HepG2 (cell line): Measurements from ENCODE around the gene NFIL3. TPM values are rescaled to one million over a fixed set of nuclear protein-coding genes. Genes with fewer than 3 reads are reported as not detected.
A peak's percentile ranks its signal among the peaks of the same experiment; 100 is the strongest.

ENCODE experiments used
- ATF4 ChIP-seq, 2 experiments: fragments of 450-650 bp in 1 of 2; sonication (generic) in 1 of 2; formaldehyde crosslinking; IDR thresholded peaks; 2 replicates each; pipeline versions ENCODE4 v1.5.0 to v1.8.0; 2020 to 2022; ENCODE audit warnings: mild to moderate bottlenecking in 1 of 2, missing genetic modification reagents in 1 of 2
- CC2D1A ChIP-seq: sonication (generic); formaldehyde crosslinking; IDR thresholded peaks from 2 replicates; pipeline ENCODE4 v1.8.1; 2023; ENCODE audit warnings: mild to moderate bottlenecking, missing genetic modification reagents
- DPF2 ChIP-seq: sonication (generic); formaldehyde crosslinking; IDR thresholded peaks from 2 replicates; pipeline ENCODE4 v1.4.0; 2020; ENCODE audit warnings: mild to moderate bottlenecking, low read depth, missing genetic modification reagents, borderline replicate concordance
- KDM5A ChIP-seq: fragments of 200-600 bp; sonication (generic); IDR thresholded peaks from 2 replicates; pipeline ENCODE4 v1.7.0; 2018; ENCODE audit warnings: antibody characterized with exemption, mild to moderate bottlenecking, low read length, borderline replicate concordance
- KLF11 ChIP-seq: IDR thresholded peaks from 2 replicates; pipeline ENCODE4 v1.6.1; 2016; ENCODE audit warnings: missing compliant biosample characterization
- MED13 ChIP-seq: sonication (generic); formaldehyde crosslinking; IDR thresholded peaks from 2 replicates; pipeline ENCODE4 v1.5.0; 2020; ENCODE audit warnings: missing genetic modification reagents
- NFIC ChIP-seq: IDR thresholded peaks from 2 replicates; pipeline ENCODE4 v1.6.1; 2012; ENCODE audit warnings: mild to moderate bottlenecking, low read length, inconsistent platforms
- PHF21A ChIP-seq: sonication (generic); formaldehyde crosslinking; IDR thresholded peaks from 2 replicates; pipeline ENCODE4 v1.5.0; 2020; ENCODE audit warnings: mild to moderate bottlenecking, missing genetic modification reagents
- RNF2 ChIP-seq: fragments of 450-650 bp; conservative IDR thresholded peaks from 2 replicates; pipeline ENCODE4 v1.6.1; 2016; ENCODE audit warnings: low read depth
- SKIL ChIP-seq: sonication (generic); formaldehyde crosslinking; IDR thresholded peaks from 2 replicates; pipeline ENCODE4 v1.8.0; 2022; ENCODE audit warnings: missing genetic modification reagents, mild to moderate bottlenecking, moderate library complexity, borderline replicate concordance
- SRF ChIP-seq: IDR thresholded peaks from 2 replicates; pipeline ENCODE4 v1.6.1; 2011; ENCODE audit warnings: mild to moderate bottlenecking, low read depth, low read length, moderate library complexity
- SSRP1 ChIP-seq: IDR thresholded peaks from 2 replicates; pipeline ENCODE4 v1.6.1; 2016; ENCODE audit warnings: control low read depth
- TCF7L2 ChIP-seq: IDR thresholded peaks from 2 replicates; pipeline ENCODE4 v1.6.1; 2011; ENCODE audit warnings: mild to moderate bottlenecking, low read depth, low read length, moderate library complexity
- WIZ ChIP-seq: sonication (generic); formaldehyde crosslinking; IDR thresholded peaks from 2 replicates; pipeline ENCODE4 v1.5.1; 2020; ENCODE audit warnings: mild to moderate bottlenecking, missing genetic modification reagents
- ZBTB49 ChIP-seq: sonication (generic); formaldehyde crosslinking; IDR thresholded peaks from 2 replicates; pipeline ENCODE4 v1.4.0; 2020; ENCODE audit warnings: missing genetic modification reagents, borderline replicate concordance
- ZBTB7B ChIP-seq: sonication (generic); formaldehyde crosslinking; IDR thresholded peaks from 2 replicates; pipeline ENCODE4 v1.4.0; 2020; ENCODE audit warnings: missing genetic modification reagents
- ZNF562 ChIP-seq: sonication (generic); formaldehyde crosslinking; IDR thresholded peaks from 2 replicates; pipeline ENCODE4 v1.8.0; 2022; ENCODE audit warnings: missing genetic modification reagents, borderline replicate concordance
- ZNF776 ChIP-seq: sonication (generic); formaldehyde crosslinking; IDR thresholded peaks from 2 replicates; pipeline ENCODE4 v1.4.0; 2020; ENCODE audit warnings: mild to moderate bottlenecking, missing genetic modification reagents
- ZZZ3 ChIP-seq: sonication (generic); formaldehyde crosslinking; IDR thresholded peaks from 2 replicates; pipeline ENCODE4 v1.4.0; 2020; ENCODE audit warnings: missing genetic modification reagents, mild to moderate bottlenecking, borderline replicate concordance
- polyA plus RNA-seq, 8 experiments: library from polyadenylated mRNA; depleted of rRNA in 3 of 8; stranded (reverse) in 7 of 8; unstranded in 1 of 8; fragments of >200 nt; fragmentation: Illumina TruSeq in 4 of 8; extraction: Trizol in 4 of 8; gene quantifications; 2 replicates each; pipeline versions ENCODE4 v1.2.1 to v1.2.3, GENCODE V29; 2011 to 2016; ENCODE audit warnings: low read depth in 4 of 8, missing spikeins in 1 of 8, mixed read lengths in 1 of 8; ENCODE audit not compliant: insufficient read depth in 1 of 8
- total RNA-seq, 5 experiments: library from RNA; depleted of rRNA; stranded (reverse); fragments of >200 nt; fragmentation: Illumina TruSeq; extraction: Trizol; gene quantifications; 2 replicates each; pipeline ENCODE4 v1.2.3, GENCODE V29; 2016; ENCODE audit warnings: low read depth in 1 of 5
- TF ChIP-seq, protein P1 (sequence below): sonication (generic); formaldehyde crosslinking; IDR thresholded peaks from 2 replicates; pipeline ENCODE4 v1.4.0; 2020; ENCODE audit warnings: missing genetic modification reagents, mild to moderate bottlenecking, borderline replicate concordance
- TF ChIP-seq, protein P2 (sequence below), 2 experiments: IDR thresholded peaks; 2 replicates each; pipeline ENCODE4 v1.6.1; 2011 to 2012; ENCODE audit warnings: low read length in 2 of 2, borderline replicate concordance in 1 of 2, low read depth in 1 of 2, mild to moderate bottlenecking in 1 of 2, moderate library complexity in 1 of 2

Gene NFIL3
- total and polyA plus RNA-seq, 2 of the 13 experiments (the other 11 are each of a cell fraction or from before 2014, with no cell fraction given), result 46.6 to 54.2 TPM

GRCh38 chr9:91395106-91395552 lies 28.5 kb downstream of the NFIL3 start (continued):
- TF ChIP-seq ZBTB49 (CRISPR knock-in tag) (no peak), WIZ (CRISPR knock-in tag) (no peak), MED13 (CRISPR knock-in tag) (peak; percentile 30; the same call in 1 of the 2 replicates), DPF2 (CRISPR knock-in tag) (peak; percentile 90), SKIL (CRISPR knock-in tag) (peak; percentile 92), SSRP1 (0 out of 2 replicates have a peak, but pooled peaks have one; percentile 35), PHF21A (CRISPR knock-in tag) (peak; percentile 42; the same call in 1 of the 2 replicates), TCF7L2 (no peak), KLF11 (CRISPR knock-in tag) (no peak), RNF2 (no peak), ZNF776 (CRISPR knock-in tag) (no peak), ZNF562 (CRISPR knock-in tag) (no peak), CC2D1A (CRISPR knock-in tag) (no peak), ATF4 (CRISPR knock-in tag; IDR thresholded peaks at IDR 0.05) (peak in 1 of 2 experiments; percentile 80; a peak in 2 of 4 replicates), ZBTB7B (peak; percentile 74), SRF (no peak), ZZZ3 (CRISPR knock-in tag) (no peak), KDM5A (no peak), NFIC (peak; percentile 66)
- TF ChIP-seq, protein P1, sequence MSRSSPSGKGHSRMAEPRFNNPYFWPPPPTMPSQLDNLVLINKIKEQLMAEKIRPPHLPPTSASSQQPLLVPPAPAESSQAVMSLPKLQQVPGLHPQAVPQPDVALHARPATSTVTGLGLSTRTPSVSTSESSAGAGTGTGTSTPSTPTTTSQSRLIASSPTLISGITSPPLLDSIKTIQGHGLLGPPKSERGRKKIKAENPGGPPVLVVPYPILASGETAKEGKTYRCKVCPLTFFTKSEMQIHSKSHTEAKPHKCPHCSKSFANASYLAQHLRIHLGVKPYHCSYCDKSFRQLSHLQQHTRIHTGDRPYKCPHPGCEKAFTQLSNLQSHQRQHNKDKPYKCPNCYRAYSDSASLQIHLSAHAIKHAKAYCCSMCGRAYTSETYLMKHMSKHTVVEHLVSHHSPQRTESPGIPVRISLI (CRISPR knock-in tag), result no peak; the same call in 1 of the 2 replicates
- TF ChIP-seq, protein P2, sequence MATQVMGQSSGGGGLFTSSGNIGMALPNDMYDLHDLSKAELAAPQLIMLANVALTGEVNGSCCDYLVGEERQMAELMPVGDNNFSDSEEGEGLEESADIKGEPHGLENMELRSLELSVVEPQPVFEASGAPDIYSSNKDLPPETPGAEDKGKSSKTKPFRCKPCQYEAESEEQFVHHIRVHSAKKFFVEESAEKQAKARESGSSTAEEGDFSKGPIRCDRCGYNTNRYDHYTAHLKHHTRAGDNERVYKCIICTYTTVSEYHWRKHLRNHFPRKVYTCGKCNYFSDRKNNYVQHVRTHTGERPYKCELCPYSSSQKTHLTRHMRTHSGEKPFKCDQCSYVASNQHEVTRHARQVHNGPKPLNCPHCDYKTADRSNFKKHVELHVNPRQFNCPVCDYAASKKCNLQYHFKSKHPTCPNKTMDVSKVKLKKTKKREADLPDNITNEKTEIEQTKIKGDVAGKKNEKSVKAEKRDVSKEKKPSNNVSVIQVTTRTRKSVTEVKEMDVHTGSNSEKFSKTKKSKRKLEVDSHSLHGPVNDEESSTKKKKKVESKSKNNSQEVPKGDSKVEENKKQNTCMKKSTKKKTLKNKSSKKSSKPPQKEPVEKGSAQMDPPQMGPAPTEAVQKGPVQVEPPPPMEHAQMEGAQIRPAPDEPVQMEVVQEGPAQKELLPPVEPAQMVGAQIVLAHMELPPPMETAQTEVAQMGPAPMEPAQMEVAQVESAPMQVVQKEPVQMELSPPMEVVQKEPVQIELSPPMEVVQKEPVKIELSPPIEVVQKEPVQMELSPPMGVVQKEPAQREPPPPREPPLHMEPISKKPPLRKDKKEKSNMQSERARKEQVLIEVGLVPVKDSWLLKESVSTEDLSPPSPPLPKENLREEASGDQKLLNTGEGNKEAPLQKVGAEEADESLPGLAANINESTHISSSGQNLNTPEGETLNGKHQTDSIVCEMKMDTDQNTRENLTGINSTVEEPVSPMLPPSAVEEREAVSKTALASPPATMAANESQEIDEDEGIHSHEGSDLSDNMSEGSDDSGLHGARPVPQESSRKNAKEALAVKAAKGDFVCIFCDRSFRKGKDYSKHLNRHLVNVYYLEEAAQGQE (IDR thresholded peaks at IDR 0.05; ENCODE audit: borderline replicate concordance in 1 of 2, low read depth in 1 of 2, low read length in 2 of 2), result no peak
